HepG2 (cell line): ENCODE results near the gene NDUFV1. TPM values are rescaled to one million over a fixed set of nuclear protein-coding genes. Genes with fewer than 3 reads are reported as not detected.

ENCODE experiments used
- ATAC-seq: fragments of 200-7000 bp; cut with Tn5 transposase; 3 replicates; pipeline ENCODE4 v1.9.1; 2020; ENCODE audit warnings: mild to moderate bottlenecking, moderate library complexity
- BruUV-seq: library from RNA; stranded (reverse); fragments of 400-500 nt; replicated peaks from 2 replicates; lab custom pipeline; 2021; lab: Mats Ljungman, UMichigan
- CTCF ChIA-PET: fragments of 300-600 bp; formaldehyde crosslinking; extraction: SDS; loops from one replicate; lab custom pipeline; 2021; ENCODE audit warnings: low total read pairs, inconsistent platforms, low intra/inter-chr PET ratio; lab: Yijun Ruan, JAX
- POLR2A ChIA-PET: fragments of 350-600 bp; sonication (Branson Sonifier 250); formaldehyde crosslinking; loops from one replicate; lab custom pipeline; 2020; ENCODE audit warnings: antibody characterized with exemption, inconsistent platforms; lab: Yijun Ruan, JAX
- DNase-seq: peaks from one replicate; pipeline ENCODE4 v3.0.0-alpha.2; 2015; ENCODE audit warnings: low spot score
- FAIRE-seq: peaks from 3 replicates; lab custom pipeline; 2011; peaks lifted over from hg19 to GRCh38; lab: Jason Lieb, UNC
- H2AFZ ChIP-seq: one replicate; pipeline ENCODE4 v1.6.1; 2011; ENCODE audit warnings: low read length, inconsistent platforms
- H3K27ac ChIP-seq: fragments of 300-600 bp; 3 replicates; pipeline ENCODE4 v1.8.0; 2011; ENCODE audit warnings: mixed run types, mild to moderate bottlenecking, mixed read lengths, low read length, inconsistent platforms; ENCODE audit not compliant: insufficient read depth; ENCODE audit errors: extremely low read length
- H3K27me3 ChIP-seq, 2 experiments: fragments of 200-600 bp in 1 of 2; 2 replicates in 1 of 2; 3 replicates in 1 of 2; pipeline versions ENCODE4 v1.6.0 to v1.8.0; 2011; ENCODE audit warnings: low read length in 2 of 2, mild to moderate bottlenecking in 2 of 2, moderate library complexity in 2 of 2, inconsistent platforms in 1 of 2; ENCODE audit not compliant: insufficient read depth in 2 of 2, control insufficient read depth in 1 of 2
- H3K36me3 ChIP-seq, 2 experiments: fragments of 200-600 bp in 1 of 2; replicated peaks in 1 of 2; 2 replicates in 1 of 2; 3 replicates in 1 of 2; pipeline versions ENCODE4 v1.5.1 to v1.8.0; 2011; ENCODE audit warnings: low read length in 2 of 2, inconsistent platforms in 1 of 2; ENCODE audit not compliant: insufficient read depth in 2 of 2, control insufficient read depth in 1 of 2
- H3K4me1 ChIP-seq: 2 replicates; pipeline ENCODE4 v1.5.1; 2012; ENCODE audit warnings: low read length, inconsistent platforms; ENCODE audit not compliant: insufficient read depth
- H3K4me2 ChIP-seq: 2 replicates; pipeline ENCODE4 v1.6.0; 2011; ENCODE audit warnings: low read depth, low read length, inconsistent platforms
- H3K4me3 ChIP-seq, 3 experiments: fragments of 200-600 bp in 1 of 3; sonication (generic), shearing (Covaris generic) in 1 of 3; replicated peaks in 1 of 3; 2 replicates each; pipeline ENCODE4 v1.5.1; 2011 to 2016; ENCODE audit warnings: low read length in 3 of 3, inconsistent platforms in 2 of 3, low read depth in 2 of 3, mild to moderate bottlenecking in 2 of 3, control low read depth in 1 of 3, mixed read lengths in 1 of 3; ENCODE audit not compliant: insufficient read depth in 1 of 3
- H3K79me2 ChIP-seq: one replicate; pipeline ENCODE4 v1.6.1; 2011; ENCODE audit warnings: low read length, inconsistent platforms; ENCODE audit not compliant: insufficient read depth
- H3K9ac ChIP-seq: 2 replicates; pipeline ENCODE4 v1.6.0; 2011; ENCODE audit warnings: mild to moderate bottlenecking, low read depth, low read length, inconsistent platforms; ENCODE audit not compliant: insufficient read depth
- H3K9me3 ChIP-seq: 2 replicates; pipeline ENCODE4 v1.5.1; 2012; ENCODE audit warnings: mild to moderate bottlenecking, low read length
- H4K20me1 ChIP-seq: 2 replicates; pipeline ENCODE4 v1.6.0; 2011; ENCODE audit warnings: inconsistent platforms, mild to moderate bottlenecking, low read length, moderate library complexity; ENCODE audit not compliant: insufficient read depth
- FOXJ3 ChIP-seq: sonication (generic); formaldehyde crosslinking; IDR thresholded peaks from 2 replicates; pipeline ENCODE4 v1.4.0; 2020; ENCODE audit warnings: missing genetic modification reagents, mild to moderate bottlenecking, borderline replicate concordance
- IRF2 ChIP-seq: IDR thresholded peaks from 2 replicates; pipeline ENCODE4 v1.6.1; 2018; ENCODE audit warnings: missing genetic modification reagents, missing compliant biosample characterization
- NFKBIZ ChIP-seq: IDR thresholded peaks from 2 replicates; pipeline ENCODE4 v1.6.1; 2018; ENCODE audit warnings: missing genetic modification reagents, missing compliant biosample characterization
- REL ChIP-seq: sonication (generic); formaldehyde crosslinking; conservative IDR thresholded peaks from 2 replicates; pipeline ENCODE4 v1.8.0; 2022; ENCODE audit warnings: mild to moderate bottlenecking, missing genetic modification reagents, moderate library complexity
- SAFB2 ChIP-seq: sonication (generic); formaldehyde crosslinking; IDR thresholded peaks from 2 replicates; pipeline ENCODE4 v1.5.1; 2020; ENCODE audit warnings: missing genetic modification reagents, low read depth, mild to moderate bottlenecking, borderline replicate concordance
- STAG1 ChIP-seq: sonication (generic); formaldehyde crosslinking; IDR thresholded peaks from 2 replicates; pipeline ENCODE4 v1.4.0; 2020; ENCODE audit warnings: missing genetic modification reagents
- ZBTB42 ChIP-seq: sonication (generic); formaldehyde crosslinking; IDR thresholded peaks from 2 replicates; pipeline ENCODE4 v1.5.0; 2020; ENCODE audit warnings: mild to moderate bottlenecking, missing genetic modification reagents
- ZC3H13 ChIP-seq: sonication (generic); formaldehyde crosslinking; IDR thresholded peaks from 2 replicates; pipeline ENCODE4 v1.8.1; 2023; ENCODE audit warnings: mild to moderate bottlenecking, missing genetic modification reagents, moderate library complexity
- ZNF34 ChIP-seq: sonication (generic); formaldehyde crosslinking; IDR thresholded peaks from 2 replicates; pipeline ENCODE4 v1.4.0; 2020; ENCODE audit warnings: mild to moderate bottlenecking, missing genetic modification reagents, borderline replicate concordance
- ZNF546 ChIP-seq: sonication (generic); formaldehyde crosslinking; conservative IDR thresholded peaks from 2 replicates; pipeline ENCODE4 v1.8.1; 2023; ENCODE audit warnings: mild to moderate bottlenecking, missing genetic modification reagents
- ZNF549 ChIP-seq: sonication (generic); formaldehyde crosslinking; IDR thresholded peaks from 2 replicates; pipeline ENCODE4 v1.5.0; 2020; ENCODE audit warnings: missing genetic modification reagents
- ZNF747 ChIP-seq: sonication (generic); formaldehyde crosslinking; IDR thresholded peaks from 2 replicates; pipeline ENCODE4 v1.8.1; 2023; ENCODE audit warnings: missing genetic modification reagents, mild to moderate bottlenecking, borderline replicate concordance
- ZNF780A ChIP-seq: sonication (generic); formaldehyde crosslinking; IDR thresholded peaks from 2 replicates; pipeline ENCODE4 v1.8.0; 2022; ENCODE audit warnings: mild to moderate bottlenecking, missing genetic modification reagents, moderate library complexity
- WGBS: methylation state at CpG from one replicate; pipeline ENCODE4 v1.1.6; 2017; ENCODE audit warnings: low lambda C conversion rate; 5-methylcytosine and 5-hydroxymethylcytosine counted together
- in situ Hi-C: cut with HindIII; loops from 2 replicates; pipeline ENCODE4 v1.10.0; 2017; ENCODE audit warnings: low pct_unique_long_range_greater_than_20kb; ENCODE audit not compliant: extremely low pct_ligation_motif_present
- intact Hi-C: fragments of 100-400 bp; cut with micrococcal nuclease; formaldehyde crosslinking; loops from one replicate; pipeline ENCODE4 v1.10.0; 2022; ENCODE audit not compliant: unreplicated experiment
- polyA plus RNA-seq, 8 experiments: library from polyadenylated mRNA; depleted of rRNA in 3 of 8; stranded (reverse) in 7 of 8; unstranded in 1 of 8; fragments of >200 nt; fragmentation: Illumina TruSeq in 4 of 8; extraction: Trizol in 4 of 8; gene quantifications; 2 replicates each; pipeline versions ENCODE4 v1.2.1 to v1.2.3, GENCODE V29; 2011 to 2016; ENCODE audit warnings: low read depth in 4 of 8, missing spikeins in 1 of 8, mixed read lengths in 1 of 8; ENCODE audit not compliant: insufficient read depth in 1 of 8
- total RNA-seq, 5 experiments: library from RNA; depleted of rRNA; stranded (reverse); fragments of >200 nt; fragmentation: Illumina TruSeq; extraction: Trizol; gene quantifications; 2 replicates each; pipeline ENCODE4 v1.2.3, GENCODE V29; 2016; ENCODE audit warnings: low read depth in 1 of 5
- TF ChIP-seq, protein P1 (sequence below): sonication (generic); formaldehyde crosslinking; IDR thresholded peaks from 2 replicates; pipeline ENCODE4 v1.4.0; 2020; ENCODE audit warnings: missing genetic modification reagents, mild to moderate bottlenecking, borderline replicate concordance

NDUFV1 gene
- total and polyA plus RNA-seq, 2 of the 13 experiments (the other 11 are each of a cell fraction or from before 2014, with no cell fraction given), result 88.9 to 137 TPM

- 72% methylated on average over 7 of the region's 24 CpGs for WGBS
- CTCF ChIA-PET, result interaction anchor here (3.5 kb wide), 1 partner anchor 21 kb away, joined by 12 read pairs; no protein-coding TSS in a partner anchor
These were observed 32.0 kb downstream of the NDUFV1 start for GRCh38 chr11:67638535-67639437.

DNA sequence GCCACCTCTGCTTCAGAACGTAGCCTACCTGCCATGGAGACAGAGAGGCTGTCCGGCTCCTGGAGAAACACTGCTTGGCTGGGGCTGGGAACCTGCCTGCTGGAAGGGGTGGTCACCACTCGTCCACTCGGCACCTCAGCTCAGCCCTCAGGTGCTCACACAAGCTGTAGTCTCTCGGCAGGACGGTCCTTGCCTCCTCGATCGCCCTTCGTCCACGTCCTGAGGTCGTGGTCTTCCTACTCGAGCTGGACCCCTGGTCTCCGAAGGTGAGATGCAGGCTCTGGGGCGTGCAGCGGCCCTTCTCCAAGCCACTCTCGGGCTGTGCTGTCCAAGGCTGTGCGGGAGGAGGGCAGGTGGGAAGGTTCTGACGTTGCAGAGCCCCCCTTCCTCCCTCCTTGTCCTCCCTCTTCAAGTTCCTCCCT lies 32.7 kb downstream of the NDUFV1 start, which contains the start of gene TBX10:
Gene TBX10 (minus strand): TSS at position 326 of the 422 bp plus-strand sequence. CDS start 291 bp downstream, at position 35.
- ChIA-PET CTCF (interaction anchor here (3.5 kb wide), 1 partner anchor 20 kb away, joined by 12 read pairs; no protein-coding TSS in a partner anchor), POLR2A (interaction anchor here (2.4 kb wide), 1 partner anchor 9 kb away, joined by 9 read pairs; the partner anchor contains the start of gene NUDT8)
- peaks cover 24% of the 10 kb centered on the region for H3K4me1 ChIP-seq
- no peak within 1 kb of the TSS for H2AFZ ChIP-seq
- BruUV-seq, result no TSS peak
- no peak within 1 kb of the TSS for H3K4me2 ChIP-seq
- WGBS, result 49% methylated on average over 15 of the region's 18 CpGs
- in situ Hi-C loops, result no loop called here
- no peaks in the 10 kb centered on the region for H3K79me2 ChIP-seq
- no peaks in the 10 kb centered on the region for H3K9me3 ChIP-seq
- H3K36me3 ChIP-seq, result no peaks in the 10 kb centered on the region
- peaks cover 0 to 9% of the 10 kb centered on the region in 2 experiments; a peak in 3 of 5 replicates for H3K27me3 ChIP-seq
- ATAC-seq (peak; percentile 7; the same call in 2 of the 3 replicates), DNase-seq (no peak), FAIRE-seq (no peak)
- H3K27ac ChIP-seq, result no peak within 1 kb of the TSS
- no peak for TF ChIP-seq ZNF747 (CRISPR knock-in tag)
- no peak for TF ChIP-seq ZNF549 (CRISPR knock-in tag)
- no peak for TF ChIP-seq IRF2 (CRISPR knock-in tag)
- 0 out of 2 replicates have a peak, but pooled peaks have one; percentile 6 for TF ChIP-seq SAFB2 (CRISPR knock-in tag)
- no peak for TF ChIP-seq ZBTB42
- no peak for TF ChIP-seq NFKBIZ
- TF ChIP-seq, protein P1, sequence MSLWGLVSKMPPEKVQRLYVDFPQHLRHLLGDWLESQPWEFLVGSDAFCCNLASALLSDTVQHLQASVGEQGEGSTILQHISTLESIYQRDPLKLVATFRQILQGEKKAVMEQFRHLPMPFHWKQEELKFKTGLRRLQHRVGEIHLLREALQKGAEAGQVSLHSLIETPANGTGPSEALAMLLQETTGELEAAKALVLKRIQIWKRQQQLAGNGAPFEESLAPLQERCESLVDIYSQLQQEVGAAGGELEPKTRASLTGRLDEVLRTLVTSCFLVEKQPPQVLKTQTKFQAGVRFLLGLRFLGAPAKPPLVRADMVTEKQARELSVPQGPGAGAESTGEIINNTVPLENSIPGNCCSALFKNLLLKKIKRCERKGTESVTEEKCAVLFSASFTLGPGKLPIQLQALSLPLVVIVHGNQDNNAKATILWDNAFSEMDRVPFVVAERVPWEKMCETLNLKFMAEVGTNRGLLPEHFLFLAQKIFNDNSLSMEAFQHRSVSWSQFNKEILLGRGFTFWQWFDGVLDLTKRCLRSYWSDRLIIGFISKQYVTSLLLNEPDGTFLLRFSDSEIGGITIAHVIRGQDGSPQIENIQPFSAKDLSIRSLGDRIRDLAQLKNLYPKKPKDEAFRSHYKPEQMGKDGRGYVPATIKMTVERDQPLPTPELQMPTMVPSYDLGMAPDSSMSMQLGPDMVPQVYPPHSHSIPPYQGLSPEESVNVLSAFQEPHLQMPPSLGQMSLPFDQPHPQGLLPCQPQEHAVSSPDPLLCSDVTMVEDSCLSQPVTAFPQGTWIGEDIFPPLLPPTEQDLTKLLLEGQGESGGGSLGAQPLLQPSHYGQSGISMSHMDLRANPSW (CRISPR knock-in tag), result no peak
- no peak for TF ChIP-seq STAG1 (CRISPR knock-in tag)
- H4K20me1 ChIP-seq, result no peaks in the 10 kb centered on the region
- no peak within 1 kb of the TSS for H3K9ac ChIP-seq
- no peak within 1 kb of the TSS for H3K4me3 ChIP-seq
- intact Hi-C loops, result no loop called here

More at GRCh38 chr11:67638535-67639437, 32.0 kb downstream of the NDUFV1 start:
- DNase-seq (no peak), ATAC-seq (no peak), FAIRE-seq (no peak)
- Histone ChIP-seq H3K36me3 (no peaks in the 10 kb centered on the region), H4K20me1 (no peaks in the 10 kb centered on the region), H3K4me3 (no peak overlapping the region), H3K27me3 (peaks cover 0 to 9% of the 10 kb centered on the region in 2 experiments; a peak in 4 of 5 replicates), H3K79me2 (no peaks in the 10 kb centered on the region), H3K27ac (no peak overlapping the region), H2AFZ (no peak overlapping the region), H3K9ac (no peak overlapping the region), H3K4me2 (no peak overlapping the region), H3K9me3 (no peaks in the 10 kb centered on the region), H3K4me1 (peaks cover 31% of the 10 kb centered on the region)
- intact Hi-C loops, result no loop called here
- in situ Hi-C loops, result no loop called here
- POLR2A ChIA-PET, result interaction anchor here (2.4 kb wide), 1 partner anchor 9 kb away, joined by 9 read pairs; the partner anchor contains the start of gene NUDT8
- BruUV-seq, result no TSS peak
- TF ChIP-seq ZNF780A (CRISPR knock-in tag) (no peak), FOXJ3 (CRISPR knock-in tag) (no peak), ZNF546 (no peak), ZC3H13 (CRISPR knock-in tag) (no peak), REL (CRISPR knock-in tag) (no peak), ZNF34 (no peak)
